H1 (cell line): ENCODE measurements around the gene SLC24A3. TPM values are rescaled to one million over a fixed set of nuclear protein-coding genes. Genes with fewer than 3 reads are reported as not detected.

Experiments
- CTCF ChIA-PET: fragments of 300-600 bp; sonication (Branson Sonifier 250); formaldehyde crosslinking; loops from one replicate; lab custom pipeline; 2021; ENCODE audit not compliant: partially characterized antibody; lab: Charles Lee
- POLR2A ChIA-PET: fragments of 300-600 bp; sonication (Branson Sonifier 250); formaldehyde crosslinking; loops from one replicate; lab custom pipeline; 2021; ENCODE audit warnings: inconsistent platforms; ENCODE audit not compliant: partially characterized antibody; lab: Charles Lee
- DNase-seq, 2 experiments: peaks; one replicate each; pipeline versions ENCODE4 v3.0.0 to v3.0.0-alpha.2; 2010 to 2022; ENCODE audit warnings: low spot score in 2 of 2, low read depth in 1 of 2, mixed read lengths in 1 of 2
- FAIRE-seq: peaks from 2 replicates; lab custom pipeline; 2011; peaks lifted over from hg19 to GRCh38; lab: Jason Lieb, UNC
- H2AFZ ChIP-seq: 2 replicates; pipeline ENCODE4 v1.8.1; 2012; ENCODE audit warnings: low read length, inconsistent platforms
- H2AK5ac ChIP-seq: 2 replicates; pipeline ENCODE4 v1.6.1; 2013; ENCODE audit warnings: low read depth, low read length
- H2BK120ac ChIP-seq: replicated peaks from 2 replicates; pipeline ENCODE3; 2013; ENCODE audit warnings: low read depth, low read length, inconsistent platforms
- H2BK12ac ChIP-seq: 2 replicates; pipeline ENCODE4 v1.6.1; 2013; ENCODE audit warnings: low read depth, low read length
- H2BK15ac ChIP-seq: 2 replicates; pipeline ENCODE4 v1.6.1; 2013; ENCODE audit warnings: low read length
- H2BK20ac ChIP-seq: 2 replicates; pipeline ENCODE4 v1.6.1; 2013; ENCODE audit warnings: low read length
- H2BK5ac ChIP-seq: 2 replicates; pipeline ENCODE4 v1.6.1; 2013; ENCODE audit warnings: low read depth, low read length
- H3K14ac ChIP-seq: 2 replicates; pipeline ENCODE4 v1.6.1; 2013; ENCODE audit warnings: inconsistent platforms; ENCODE audit not compliant: insufficient read length
- H3K18ac ChIP-seq: 2 replicates; pipeline ENCODE4 v1.6.1; 2013; ENCODE audit warnings: low read length; ENCODE audit errors: extremely low read depth
- H3K23ac ChIP-seq: 2 replicates; pipeline ENCODE4 v1.6.1; 2013; ENCODE audit warnings: inconsistent platforms; ENCODE audit not compliant: insufficient read length
- H3K23me2 ChIP-seq: 2 replicates; pipeline ENCODE4 v1.6.1; 2013; ENCODE audit warnings: low read depth, low read length
- H3K27ac ChIP-seq: 2 replicates; pipeline ENCODE4 v1.6.1; 2011; ENCODE audit warnings: low read depth, low read length, inconsistent platforms
- H3K27me3 ChIP-seq, 4 experiments: replicated peaks in 1 of 4; 1 replicate in 1 of 4; 2 replicates in 3 of 4; pipeline versions ENCODE4 v1.6.1 to v1.8.1; 2011 to 2013; ENCODE audit warnings: low read length in 3 of 4, mild to moderate bottlenecking in 3 of 4, inconsistent platforms in 2 of 4, mixed read lengths in 2 of 4, moderate library complexity in 1 of 4; ENCODE audit not compliant: control insufficient read depth in 3 of 4, insufficient read depth in 3 of 4; ENCODE audit errors: extremely low read depth in 1 of 4
- H3K36me3 ChIP-seq, 4 experiments: 2 replicates each; pipeline versions ENCODE4 v1.6.1 to v1.8.1; 2011 to 2013; ENCODE audit warnings: mild to moderate bottlenecking in 4 of 4, low read length in 3 of 4, moderate library complexity in 2 of 4, control low read depth in 1 of 4, inconsistent platforms in 1 of 4; ENCODE audit not compliant: insufficient read depth in 4 of 4, control insufficient read depth in 2 of 4
- H3K4ac ChIP-seq: replicated peaks from 2 replicates; pipeline ENCODE3; 2013; ENCODE audit warnings: low read length, low read depth, mixed read lengths, inconsistent platforms; ENCODE audit not compliant: insufficient read length
- H3K4me1 ChIP-seq, 4 experiments: replicated peaks in 1 of 4; 1 replicate in 1 of 4; 2 replicates in 3 of 4; pipeline versions ENCODE4 v1.6.1 to v1.8.1; 2011 to 2013; ENCODE audit warnings: low read length in 3 of 4, inconsistent platforms in 2 of 4, mixed read lengths in 1 of 4; ENCODE audit not compliant: insufficient read depth in 4 of 4, control insufficient read depth in 3 of 4
- H3K4me2 ChIP-seq, 2 experiments: 2 replicates each; pipeline versions ENCODE4 v1.6.1 to v1.8.1; 2011 to 2013; ENCODE audit warnings: low read depth in 2 of 2, low read length in 2 of 2, control low read depth in 1 of 2, inconsistent platforms in 1 of 2, mild to moderate bottlenecking in 1 of 2; ENCODE audit not compliant: insufficient read depth in 1 of 2
- H3K4me3 ChIP-seq, 4 experiments: fragments of 200-600, 300-600 bp in 1 of 4; sonication (generic), shearing (Covaris generic), sonication (Bioruptor Twin) in 1 of 4; 2 replicates each; pipeline versions ENCODE4 v1.5.1 to v1.8.1; 2011 to 2016; ENCODE audit warnings: low read length in 4 of 4, low read depth in 3 of 4, control low read depth in 2 of 4, inconsistent platforms in 2 of 4, mild to moderate bottlenecking in 2 of 4, mixed read lengths in 1 of 4, moderate library complexity in 1 of 4; ENCODE audit not compliant: insufficient read depth in 2 of 4; ENCODE audit errors: extremely low read depth in 1 of 4
- H3K56ac ChIP-seq: replicated peaks from 2 replicates; pipeline ENCODE3; 2013; ENCODE audit warnings: low read depth, mild to moderate bottlenecking, mixed read lengths, low read length, inconsistent platforms; ENCODE audit not compliant: insufficient read length
- H3K79me1 ChIP-seq: 2 replicates; pipeline ENCODE4 v1.6.1; 2013; ENCODE audit warnings: low read depth, low read length, control low read depth
- H3K79me2 ChIP-seq, 2 experiments: 2 replicates each; pipeline versions ENCODE4 v1.6.1 to v1.8.1; 2012 to 2013; ENCODE audit warnings: low read length in 2 of 2, mild to moderate bottlenecking in 2 of 2, inconsistent platforms in 1 of 2; ENCODE audit not compliant: insufficient read depth in 2 of 2, control insufficient read depth in 1 of 2
- H3K9ac ChIP-seq, 4 experiments: replicated peaks in 1 of 4; 1 replicate in 1 of 4; 2 replicates in 3 of 4; pipeline versions ENCODE4 v1.6.1 to v1.8.1; 2011 to 2013; ENCODE audit warnings: low read depth in 3 of 4, low read length in 3 of 4, control low read depth in 2 of 4, mild to moderate bottlenecking in 2 of 4, moderate library complexity in 2 of 4, inconsistent platforms in 1 of 4; ENCODE audit errors: extremely low read depth in 1 of 4
- H3K9me3 ChIP-seq, 2 experiments: 2 replicates each; pipeline versions ENCODE4 v1.6.1 to v1.8.1; 2012 to 2013; ENCODE audit warnings: mild to moderate bottlenecking in 2 of 2, moderate library complexity in 2 of 2, control low read depth in 1 of 2, inconsistent platforms in 1 of 2, low read depth in 1 of 2, low read length in 1 of 2, mixed read lengths in 1 of 2; ENCODE audit not compliant: insufficient read depth in 2 of 2
- H4K20me1 ChIP-seq, 2 experiments: replicated peaks in 1 of 2; 2 replicates each; pipeline versions ENCODE3 to v1.8.1; 2011 to 2013; ENCODE audit warnings: inconsistent platforms in 2 of 2, low read length in 2 of 2, mild to moderate bottlenecking in 1 of 2; ENCODE audit not compliant: insufficient read depth in 2 of 2, control insufficient read depth in 1 of 2
- H4K5ac ChIP-seq: 2 replicates; pipeline ENCODE4 v1.6.1; 2013; ENCODE audit warnings: low read length, low read depth, mixed read lengths, inconsistent platforms; ENCODE audit not compliant: insufficient read length
- H4K8ac ChIP-seq: 2 replicates; pipeline ENCODE4 v1.8.0; 2013; ENCODE audit warnings: mild to moderate bottlenecking, moderate library complexity, low read length, inconsistent platforms; ENCODE audit not compliant: insufficient read depth; ENCODE audit errors: extremely low read depth
- H4K91ac ChIP-seq: replicated peaks from 2 replicates; pipeline ENCODE3; 2013; ENCODE audit warnings: low read length, mixed read lengths, inconsistent platforms; ENCODE audit not compliant: insufficient read length
- HDAC6 ChIP-seq: IDR thresholded peaks from one replicate; pipeline ENCODE4 v1.7.1; 2012; ENCODE audit warnings: low read depth, mild to moderate bottlenecking, inconsistent platforms, low read length, moderate library complexity
- WGBS, 2 experiments: shearing (Covaris generic) in 1 of 2; methylation state at CpG; one replicate each; pipeline versions ENCODE4 v1.1.6 to v1.1.7; 2013 to 2015; ENCODE audit warnings: low lambda C conversion rate in 2 of 2, mixed read lengths in 2 of 2, inconsistent platforms in 1 of 2, low coverage in 1 of 2, missing lambda C conversion rate in 1 of 2; ENCODE audit not compliant: insufficient replicate concordance in 2 of 2, insufficient coverage in 1 of 2, insufficient read length in 1 of 2; ENCODE audit errors: extremely low coverage in 1 of 2, missing lambda C conversion rate in 1 of 2; 5-methylcytosine and 5-hydroxymethylcytosine counted together
- polyA plus RNA-seq, 7 experiments: library from polyadenylated mRNA; depleted of rRNA in 3 of 7; stranded (reverse) in 5 of 7; unstranded in 2 of 7; fragments of >200 nt in 5 of 7; fragments of 200-250 nt in 2 of 7; gene quantifications; 1 replicate in 5 of 7; 2 replicates in 1 of 7; 4 replicates in 1 of 7; pipeline versions ENCODE4 v1.2.1 to v1.2.3, GENCODE V29; 2011 to 2013; ENCODE audit warnings: missing spikeins in 2 of 7, mixed read lengths in 2 of 7
- total RNA-seq: library from RNA; stranded (reverse); fragmentation: NEBNext Ultra II Directional; extraction: Animal tissue kit (Norgen Biotek cat#: 25700); gene quantifications from 2 replicates; pipeline ENCODE4 v1.2.1, GENCODE V29; 2021

The SLC24A3 gene
- total and polyA plus RNA-seq, 2 of the 8 experiments (the other 6 are each of a cell fraction or from before 2014, with no cell fraction given): 4.5 to 6.3 TPM

DNA sequence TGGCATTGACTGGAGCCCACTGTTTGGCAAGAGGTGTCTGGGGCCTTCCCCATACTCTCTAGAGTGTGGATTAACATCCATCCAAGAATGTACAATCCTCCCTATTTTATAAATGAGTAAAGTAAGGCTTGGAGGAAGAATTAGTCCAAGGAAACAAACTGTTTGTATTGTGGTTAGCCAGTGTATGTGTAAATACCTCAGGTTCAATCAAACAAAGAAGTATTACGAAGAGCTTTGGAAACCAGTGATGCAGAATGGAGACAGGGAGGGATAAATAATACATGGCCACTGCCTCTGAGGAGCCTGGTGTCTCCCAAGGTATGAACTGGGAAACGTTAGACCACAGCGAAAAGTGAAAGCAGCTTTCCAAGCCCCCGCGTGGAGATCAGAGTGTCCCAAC is 319.0 kb downstream of the SLC24A3 start:
- no peak overlapping the region for H3K23ac ChIP-seq
- no peak overlapping the region for H3K4me3 ChIP-seq
- H4K91ac ChIP-seq: no peak overlapping the region
- H3K79me1 ChIP-seq: no peaks in the 10 kb centered on the region
- H2BK20ac ChIP-seq: no peak overlapping the region
- no peak overlapping the region for H4K8ac ChIP-seq
- H2AFZ ChIP-seq: no peak overlapping the region
- no peak overlapping the region for H3K4ac ChIP-seq
- H3K4me1 ChIP-seq: no peaks in the 10 kb centered on the region
- H3K9me3 ChIP-seq: peaks cover 5% of the 10 kb centered on the region in 2 experiments; a peak in 2 of 4 replicates
- H4K20me1 ChIP-seq: no peaks in the 10 kb centered on the region
- FAIRE-seq (no peak), DNase-seq (no peak)
- H2BK12ac ChIP-seq: no peak overlapping the region
- no peak overlapping the region for H2BK5ac ChIP-seq
- POLR2A ChIA-PET: no interaction called here
- H3K27me3 ChIP-seq: no peaks in the 10 kb centered on the region
- H3K56ac ChIP-seq: no peak overlapping the region
- no peaks in the 10 kb centered on the region for H3K23me2 ChIP-seq
- no peak overlapping the region for H3K9ac ChIP-seq
- no peak overlapping the region for H2AK5ac ChIP-seq
- H4K5ac ChIP-seq: no peak overlapping the region
- no peak overlapping the region for H3K4me2 ChIP-seq
- peaks cover 0 to 3% (median 0%) of the 10 kb centered on the region in 4 experiments; a peak in 1 of 8 replicates for H3K36me3 ChIP-seq
- WGBS, 2 experiments: 93% methylated on average over 5 of the region's 5 CpGs; no CpG with 5 or more reads in 1 of the 2 experiments
- H3K79me2 ChIP-seq: no peaks in the 10 kb centered on the region
- H3K18ac ChIP-seq: no peak overlapping the region
- CTCF ChIA-PET: no interaction called here
- H3K27ac ChIP-seq: no peak overlapping the region
- H2BK120ac ChIP-seq: no peak overlapping the region
- no peak overlapping the region for H2BK15ac ChIP-seq
- H3K14ac ChIP-seq: no peak overlapping the region
- TF ChIP-seq HDAC6: no peak
